ENCODE data around the gene NPR2. TPM values are rescaled to one million over a fixed set of nuclear protein-coding genes. Genes with fewer than 3 reads are reported as not detected.

The NPR2 gene
- polyA plus RNA-seq, 2 of the 4 experiments (the other 2 are of a cell fraction) = 7.8 to 18.8 TPM

DNA sequence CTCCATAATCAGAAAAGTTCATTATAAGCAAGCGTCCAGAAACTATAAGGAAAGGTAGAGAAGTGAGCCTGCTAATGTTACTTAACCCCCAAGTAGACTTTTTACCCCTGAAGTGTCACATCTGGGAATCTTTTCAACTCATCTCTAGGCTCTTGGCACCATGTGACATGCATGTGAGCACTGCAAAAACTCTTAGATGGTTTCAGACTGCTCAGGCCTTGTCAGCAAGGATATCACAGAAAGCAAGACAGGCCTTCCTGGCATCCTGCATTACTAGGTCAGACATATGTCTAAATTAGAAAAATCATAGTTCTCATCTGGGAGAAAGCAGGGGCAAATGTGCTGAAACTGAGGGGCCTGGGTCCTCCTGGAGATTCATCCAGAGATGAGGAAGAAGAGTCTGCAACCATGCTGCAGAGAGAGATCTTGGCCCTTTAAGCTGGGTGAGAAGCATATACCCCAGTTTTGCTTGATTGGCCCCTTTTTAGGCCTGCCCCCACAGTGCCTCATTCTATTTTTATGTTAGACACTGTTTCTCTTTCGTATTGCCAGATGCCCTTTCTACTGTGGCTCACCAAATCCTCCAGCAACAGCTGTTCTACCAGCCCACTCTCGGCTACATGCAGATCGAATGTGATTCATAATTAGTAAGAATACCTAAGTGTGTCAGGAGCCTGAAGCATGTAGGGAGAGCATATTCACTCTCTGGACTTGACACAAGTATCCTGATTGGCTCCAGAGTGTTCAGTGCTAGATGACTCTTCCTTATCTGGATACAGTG lies 56.6 kb downstream of the NPR2 start:
- POLR2A ChIA-PET = no interaction called here
- no peak overlapping the region for H3K27ac ChIP-seq

DNA sequence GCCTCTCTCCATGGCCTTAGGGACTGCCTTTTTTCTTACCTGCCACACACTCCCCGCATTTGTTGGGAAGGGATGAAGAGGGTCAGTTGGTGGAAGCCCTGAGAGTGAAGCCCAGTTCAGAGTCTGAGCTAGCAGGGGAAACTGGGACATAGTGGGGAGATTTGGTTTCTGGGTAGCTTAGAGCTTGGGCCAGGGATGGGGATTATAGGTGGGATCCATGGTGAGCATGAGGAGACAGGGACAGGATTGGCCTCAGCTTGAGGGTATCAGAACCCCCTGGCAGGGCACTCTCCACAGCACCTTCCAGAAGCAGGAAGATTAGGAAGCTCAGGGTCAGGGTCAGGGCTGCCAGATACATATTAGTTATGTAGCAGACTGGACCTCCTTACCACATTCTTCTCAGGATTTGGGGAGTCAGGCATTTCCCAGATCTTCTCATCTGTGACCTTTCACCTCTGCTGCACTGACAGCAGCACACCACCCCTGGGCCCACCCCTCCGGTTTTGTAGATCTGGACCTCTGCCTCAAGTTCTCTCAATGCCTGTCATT lies 61.0 kb downstream of the NPR2 start:
- no peak for ATAC-seq
- DNase-seq (ENCODE audit: low read depth in 1 of 2, low spot score in 1 of 2) = no peak
- Histone ChIP-seq H3K4me1 (no peaks in the 10 kb centered on the region), H3K27ac (no peak overlapping the region), H3K4me2 (no peak overlapping the region), H3K4me3 (no peak overlapping the region), H3K9me3 (no peaks in the 10 kb centered on the region)
- POLR2A ChIA-PET = no interaction called here
- FAIRE-seq = no peak
- CTCF ChIA-PET = interaction anchor here (0.7 to 1.3 kb wide), 4 partner anchors 19 to 31 kb away, joined by 3 to 6 read pairs (median 4); partner anchors contain the start of genes FAM221B and TMEM8B
- WGBS (ENCODE audit: missing lambda C conversion rate) = 85% methylated on average over 2 of the region's 2 CpGs
- TF ChIP-seq HDAC2 (IDR thresholded peaks at IDR 0.05) (no peak), EHMT2 (IDR thresholded peaks at IDR 0.05; ENCODE audit: low read depth) (no peak), RNF2 (IDR thresholded peaks at IDR 0.05; ENCODE audit: borderline replicate concordance, low read depth) (no peak), RCOR1 (IDR thresholded peaks at IDR 0.05; ENCODE audit: low read depth, low read length) (no peak), TP53 (CRISPR knock-in tag; IDR thresholded peaks at IDR 0.05) (no peak), HOXA7 (CRISPR knock-in tag; IDR thresholded peaks at IDR 0.05) (no peak), MYC (IDR thresholded peaks at IDR 0.05; ENCODE audit: borderline replicate concordance, low read length) (no peak), POLR2AphosphoS2 (conservative IDR thresholded peaks at IDR 0.05; ENCODE audit: low read length) (no peak), CBX8 (IDR thresholded peaks at IDR 0.05) (no peak), NFE2L2 (conservative IDR thresholded peaks at IDR 0.05; ENCODE audit: low read length) (no peak)
- TF ChIP-seq, protein P1, sequence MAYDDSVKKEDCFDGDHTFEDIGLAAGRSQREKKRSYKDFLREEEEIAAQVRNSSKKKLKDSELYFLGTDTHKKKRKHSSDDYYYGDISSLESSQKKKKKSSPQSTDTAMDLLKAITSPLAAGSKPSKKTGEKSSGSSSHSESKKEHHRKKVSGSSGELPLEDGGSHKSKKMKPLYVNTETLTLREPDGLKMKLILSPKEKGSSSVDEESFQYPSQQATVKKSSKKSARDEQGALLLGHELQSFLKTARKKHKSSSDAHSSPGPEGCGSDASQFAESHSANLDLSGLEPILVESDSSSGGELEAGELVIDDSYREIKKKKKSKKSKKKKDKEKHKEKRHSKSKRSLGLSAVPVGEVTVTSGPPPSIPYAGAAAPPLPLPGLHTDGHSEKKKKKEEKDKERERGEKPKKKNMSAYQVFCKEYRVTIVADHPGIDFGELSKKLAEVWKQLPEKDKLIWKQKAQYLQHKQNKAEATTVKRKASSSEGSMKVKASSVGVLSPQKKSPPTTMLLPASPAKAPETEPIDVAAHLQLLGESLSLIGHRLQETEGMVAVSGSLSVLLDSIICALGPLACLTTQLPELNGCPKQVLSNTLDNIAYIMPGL (CRISPR knock-in tag; IDR thresholded peaks at IDR 0.05; ENCODE audit: borderline replicate concordance) = no peak
- TF ChIP-seq, protein P2, sequence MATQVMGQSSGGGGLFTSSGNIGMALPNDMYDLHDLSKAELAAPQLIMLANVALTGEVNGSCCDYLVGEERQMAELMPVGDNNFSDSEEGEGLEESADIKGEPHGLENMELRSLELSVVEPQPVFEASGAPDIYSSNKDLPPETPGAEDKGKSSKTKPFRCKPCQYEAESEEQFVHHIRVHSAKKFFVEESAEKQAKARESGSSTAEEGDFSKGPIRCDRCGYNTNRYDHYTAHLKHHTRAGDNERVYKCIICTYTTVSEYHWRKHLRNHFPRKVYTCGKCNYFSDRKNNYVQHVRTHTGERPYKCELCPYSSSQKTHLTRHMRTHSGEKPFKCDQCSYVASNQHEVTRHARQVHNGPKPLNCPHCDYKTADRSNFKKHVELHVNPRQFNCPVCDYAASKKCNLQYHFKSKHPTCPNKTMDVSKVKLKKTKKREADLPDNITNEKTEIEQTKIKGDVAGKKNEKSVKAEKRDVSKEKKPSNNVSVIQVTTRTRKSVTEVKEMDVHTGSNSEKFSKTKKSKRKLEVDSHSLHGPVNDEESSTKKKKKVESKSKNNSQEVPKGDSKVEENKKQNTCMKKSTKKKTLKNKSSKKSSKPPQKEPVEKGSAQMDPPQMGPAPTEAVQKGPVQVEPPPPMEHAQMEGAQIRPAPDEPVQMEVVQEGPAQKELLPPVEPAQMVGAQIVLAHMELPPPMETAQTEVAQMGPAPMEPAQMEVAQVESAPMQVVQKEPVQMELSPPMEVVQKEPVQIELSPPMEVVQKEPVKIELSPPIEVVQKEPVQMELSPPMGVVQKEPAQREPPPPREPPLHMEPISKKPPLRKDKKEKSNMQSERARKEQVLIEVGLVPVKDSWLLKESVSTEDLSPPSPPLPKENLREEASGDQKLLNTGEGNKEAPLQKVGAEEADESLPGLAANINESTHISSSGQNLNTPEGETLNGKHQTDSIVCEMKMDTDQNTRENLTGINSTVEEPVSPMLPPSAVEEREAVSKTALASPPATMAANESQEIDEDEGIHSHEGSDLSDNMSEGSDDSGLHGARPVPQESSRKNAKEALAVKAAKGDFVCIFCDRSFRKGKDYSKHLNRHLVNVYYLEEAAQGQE (IDR thresholded peaks at IDR 0.05) = no peak

More for the DNA sequence above, 56.6 kb downstream of the NPR2 start:
- H3K4me3 ChIP-seq = no peak overlapping the region
- TF ChIP-seq TP53 (CRISPR knock-in tag; IDR thresholded peaks at IDR 0.05) (no peak), ZFP36 (IDR thresholded peaks at IDR 0.05; ENCODE audit: borderline replicate concordance, partially characterized antibody) (no peak), ZC3H11A (IDR thresholded peaks at IDR 0.05) (no peak), ZNF302 (CRISPR knock-in tag; IDR thresholded peaks at IDR 0.05) (no peak)
- TF ChIP-seq, protein P3, sequence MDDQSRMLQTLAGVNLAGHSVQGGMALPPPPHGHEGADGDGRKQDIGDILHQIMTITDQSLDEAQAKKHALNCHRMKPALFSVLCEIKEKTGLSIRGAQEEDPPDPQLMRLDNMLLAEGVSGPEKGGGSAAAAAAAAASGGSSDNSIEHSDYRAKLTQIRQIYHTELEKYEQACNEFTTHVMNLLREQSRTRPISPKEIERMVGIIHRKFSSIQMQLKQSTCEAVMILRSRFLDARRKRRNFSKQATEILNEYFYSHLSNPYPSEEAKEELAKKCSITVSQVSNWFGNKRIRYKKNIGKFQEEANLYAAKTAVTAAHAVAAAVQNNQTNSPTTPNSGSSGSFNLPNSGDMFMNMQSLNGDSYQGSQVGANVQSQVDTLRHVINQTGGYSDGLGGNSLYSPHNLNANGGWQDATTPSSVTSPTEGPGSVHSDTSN (IDR thresholded peaks at IDR 0.05) = no peak
- CTCF ChIA-PET = interaction anchor here (0.6 to 4.3 kb wide), 7 partner anchors 7 to 560 kb away, joined by 3 to 19 read pairs (median 4); no protein-coding TSS in a partner anchor
- H3K4me2 ChIP-seq = no peak overlapping the region
- WGBS (ENCODE audit: missing lambda C conversion rate) = 59% methylated on average over 4 of the region's 4 CpGs
- no peak for DNase-seq (ENCODE audit: low read depth in 1 of 2, low spot score in 1 of 2)
- ATAC-seq = peak in 1 of 2 experiments; percentile 54; a peak in 3 of 6 replicates
- no peak for FAIRE-seq
- no peaks in the 10 kb centered on the region for H3K9me3 ChIP-seq
- peaks cover 13% of the 10 kb centered on the region for H3K4me1 ChIP-seq

Measured in A549 (cell line).